ENCODE measurements around the gene DAGLB. TPM values are rescaled to one million over a fixed set of nuclear protein-coding genes. Genes with fewer than 3 reads are reported as not detected.

The DAGLB gene
- total RNA-seq, 2 donors from 2014 or later: 15.6 to 26.5 TPM

GRCh38 chr7:6394114-6394513, 53.6 kb downstream of the DAGLB start:
- TF ChIP-seq, protein P1, sequence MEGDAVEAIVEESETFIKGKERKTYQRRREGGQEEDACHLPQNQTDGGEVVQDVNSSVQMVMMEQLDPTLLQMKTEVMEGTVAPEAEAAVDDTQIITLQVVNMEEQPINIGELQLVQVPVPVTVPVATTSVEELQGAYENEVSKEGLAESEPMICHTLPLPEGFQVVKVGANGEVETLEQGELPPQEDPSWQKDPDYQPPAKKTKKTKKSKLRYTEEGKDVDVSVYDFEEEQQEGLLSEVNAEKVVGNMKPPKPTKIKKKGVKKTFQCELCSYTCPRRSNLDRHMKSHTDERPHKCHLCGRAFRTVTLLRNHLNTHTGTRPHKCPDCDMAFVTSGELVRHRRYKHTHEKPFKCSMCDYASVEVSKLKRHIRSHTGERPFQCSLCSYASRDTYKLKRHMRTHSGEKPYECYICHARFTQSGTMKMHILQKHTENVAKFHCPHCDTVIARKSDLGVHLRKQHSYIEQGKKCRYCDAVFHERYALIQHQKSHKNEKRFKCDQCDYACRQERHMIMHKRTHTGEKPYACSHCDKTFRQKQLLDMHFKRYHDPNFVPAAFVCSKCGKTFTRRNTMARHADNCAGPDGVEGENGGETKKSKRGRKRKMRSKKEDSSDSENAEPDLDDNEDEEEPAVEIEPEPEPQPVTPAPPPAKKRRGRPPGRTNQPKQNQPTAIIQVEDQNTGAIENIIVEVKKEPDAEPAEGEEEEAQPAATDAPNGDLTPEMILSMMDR (IDR thresholded peaks at IDR 0.05): no peak
- Histone ChIP-seq H3K4me3 (no peak overlapping the region), H3K9ac (ENCODE audit: low read depth in 2 of 2, low read length in 2 of 2) (peak overlapping the region; percentile 17 to 72), H3K9me3 (no peaks in the 10 kb centered on the region), H3K4me1 (peaks cover 17% of the 10 kb centered on the region), H3K27ac (peak overlapping the region; percentile 86), H3K36me3 (peaks cover 8% of the 10 kb centered on the region), H3K27me3 (no peaks in the 10 kb centered on the region)
- DNase-seq: no peak
- intact Hi-C loops (cut with DNase I): no loop called here

DNA sequence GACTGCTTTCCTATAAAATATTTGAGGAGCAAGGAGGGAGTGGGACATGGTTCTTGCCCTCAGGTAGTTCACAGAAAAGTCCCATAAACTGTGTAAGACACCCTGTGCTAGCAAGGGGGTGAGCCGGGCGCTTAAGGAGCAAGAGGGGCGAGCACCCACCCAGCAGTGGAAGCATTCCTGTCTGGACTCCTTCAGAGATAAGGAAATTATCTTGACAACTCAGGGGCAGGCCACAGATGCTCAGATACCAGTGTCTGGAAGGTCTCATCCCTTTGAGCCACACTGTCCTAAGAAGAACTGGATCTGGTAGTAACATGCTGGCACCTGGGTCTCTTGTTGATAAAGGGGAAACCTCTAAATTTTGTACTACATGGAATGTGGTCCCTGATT, 54.1 kb downstream of the DAGLB start:
- Histone ChIP-seq H3K9ac (ENCODE audit: low read depth in 2 of 2, low read length in 2 of 2) (peak overlapping the region; percentile 53 to 72), H3K36me3 (peaks cover 11% of the 10 kb centered on the region), H3K9me3 (no peaks in the 10 kb centered on the region), H3K4me1 (peaks cover 17% of the 10 kb centered on the region), H3K27ac (peak overlapping the region; percentile 86), H3K27me3 (no peaks in the 10 kb centered on the region), H3K4me3 (no peak overlapping the region)
- intact Hi-C loops (cut with DNase I): no loop called here
- no peak for DNase-seq
- TF ChIP-seq, protein P1 (IDR thresholded peaks at IDR 0.05): no peak

- no peak overlapping the region for H3K4me3 ChIP-seq
- TF ChIP-seq, protein P1 (IDR thresholded peaks at IDR 0.05): no peak
- DNase-seq: peak; percentile 96
- intact Hi-C loops (cut with DNase I): no loop called here
- H3K27me3 ChIP-seq: no peaks in the 10 kb centered on the region
- no peaks in the 10 kb centered on the region for H3K9me3 ChIP-seq
- peak overlapping the region; percentile 86 for H3K27ac ChIP-seq
- peaks cover 14% of the 10 kb centered on the region for H3K36me3 ChIP-seq
- H3K9ac ChIP-seq (ENCODE audit: low read depth in 2 of 2, low read length in 2 of 2): peak overlapping the region; percentile 42 to 73
- peaks cover 17% of the 10 kb centered on the region for H3K4me1 ChIP-seq
Measured at GRCh38 chr7:6392712-6393666, 54.8 kb downstream of the DAGLB start.

DNA sequence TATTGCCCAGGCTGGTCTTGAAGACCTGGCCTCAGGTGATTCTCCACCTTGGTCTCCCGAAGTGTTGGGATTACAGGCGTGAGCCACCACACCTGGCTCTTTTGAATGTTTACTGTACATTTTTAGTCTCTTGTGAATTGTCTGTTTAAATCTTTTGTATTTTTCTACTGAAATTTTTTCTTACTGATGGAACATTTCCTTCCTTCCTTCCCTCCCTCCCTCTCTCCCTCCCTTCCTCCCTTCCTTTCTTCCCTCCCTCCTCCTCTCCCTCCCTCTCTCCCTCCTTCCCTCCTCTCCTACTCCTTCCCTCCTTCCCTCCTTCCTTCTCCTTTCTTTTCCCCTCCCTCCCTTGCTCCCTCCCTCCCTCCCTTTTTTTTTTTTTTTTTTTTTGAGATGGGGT, 58.0 kb downstream of the DAGLB start:
- TF ChIP-seq, protein P1 (IDR thresholded peaks at IDR 0.05): no peak
- no peaks in the 10 kb centered on the region for H3K27me3 ChIP-seq
- no peak overlapping the region for H3K9ac ChIP-seq (ENCODE audit: low read depth in 2 of 2, low read length in 2 of 2)
- H3K27ac ChIP-seq: no peak overlapping the region
- H3K36me3 ChIP-seq: peaks cover 14% of the 10 kb centered on the region
- no peaks in the 10 kb centered on the region for H3K9me3 ChIP-seq
- no peak for DNase-seq
- peaks cover 24% of the 10 kb centered on the region for H3K4me1 ChIP-seq
- no peak overlapping the region for H3K4me3 ChIP-seq
- intact Hi-C loops (cut with DNase I): no loop called here

DNA sequence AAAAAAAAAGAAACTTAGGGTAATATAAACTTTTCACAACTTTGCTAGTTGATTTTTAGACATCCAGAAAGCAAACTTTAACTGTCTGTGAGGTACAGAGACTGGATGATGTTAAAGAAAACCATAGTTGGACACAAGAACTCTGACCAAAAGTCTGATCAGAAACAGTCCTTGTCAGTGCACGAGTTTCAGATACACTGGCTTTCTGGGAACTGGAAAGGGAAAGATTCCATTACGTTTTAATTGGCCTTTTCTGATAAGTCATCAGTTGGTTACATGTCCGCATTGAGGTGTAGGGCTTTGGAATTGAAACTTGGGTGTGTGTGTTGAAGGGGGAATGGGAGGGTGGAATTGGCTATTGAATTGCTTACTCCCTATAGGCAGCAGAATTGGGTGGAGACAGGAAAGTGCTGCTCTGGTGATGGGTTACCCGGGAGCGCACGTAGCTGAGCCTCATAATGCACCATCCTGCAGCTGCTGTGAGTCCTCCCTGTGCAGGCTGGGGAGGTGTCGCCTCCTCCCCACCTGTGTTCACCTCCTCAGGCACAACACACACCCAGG, 59.9 kb downstream of the DAGLB start:
- DNase-seq: no peak
- Histone ChIP-seq H3K27me3 (no peaks in the 10 kb centered on the region), H3K27ac (no peak overlapping the region), H3K9me3 (no peaks in the 10 kb centered on the region), H3K4me1 (peaks cover 21% of the 10 kb centered on the region), H3K36me3 (peaks cover 11% of the 10 kb centered on the region), H3K9ac (ENCODE audit: low read depth in 2 of 2, low read length in 2 of 2) (no peak overlapping the region), H3K4me3 (no peak overlapping the region)
- intact Hi-C loops (cut with DNase I): no loop called here
- TF ChIP-seq, protein P1 (IDR thresholded peaks at IDR 0.05): no peak
